SK-N-MC (cell line): ENCODE data around the gene IL21R.

Source experiments
- DNase-seq: peaks from one replicate; pipeline ENCODE4 v3.0.0-alpha.2; 2011; ENCODE audit warnings: low read depth, low spot score
- H3K27ac ChIP-seq: fragments of 200-600 bp; sonication (generic); 2 replicates; pipeline ENCODE4 v1.5.1; 2016; ENCODE audit warnings: mixed run types
- H3K36me3 ChIP-seq: fragments of 200-600 bp; sonication (generic); 2 replicates; pipeline ENCODE4 v1.6.1; 2017; ENCODE audit warnings: antibody characterized with exemption, low read length, mixed read lengths; ENCODE audit not compliant: insufficient read depth
- H3K4me3 ChIP-seq: fragments of 200-600 bp; sonication (generic); 2 replicates; pipeline ENCODE4 v1.5.1; 2016
- H3K9ac ChIP-seq: fragments of 200-600 bp; sonication (generic); 2 replicates; pipeline ENCODE4 v1.8.0; 2017; ENCODE audit warnings: mixed run types, mixed read lengths; ENCODE audit not compliant: insufficient read length
- H3K9me3 ChIP-seq: fragments of 200-600 bp; sonication (generic); 2 replicates; pipeline ENCODE4 v1.6.1; 2017; ENCODE audit warnings: low read depth, mild to moderate bottlenecking, antibody characterized with exemption, low read length, moderate library complexity, mixed read lengths
- EZH2 ChIP-seq: fragments of 200-600 bp; sonication (generic); IDR thresholded peaks from one replicate; pipeline ENCODE4 v1.6.1; 2017; ENCODE audit warnings: antibody characterized with exemption
- FOXP2 ChIP-seq: optimal IDR thresholded peaks from 2 replicates; pipeline ENCODE3; 2011; ENCODE audit warnings: mild to moderate bottlenecking, moderate library complexity; ENCODE audit not compliant: insufficient read depth; ENCODE audit errors: extremely low read length, control extremely low read depth
- POLR2AphosphoS5 ChIP-seq: IDR thresholded peaks from 2 replicates; pipeline ENCODE4 v1.6.1; 2012; ENCODE audit warnings: mild to moderate bottlenecking, low read depth, low read length, borderline replicate concordance

Gene IL21R

DNA sequence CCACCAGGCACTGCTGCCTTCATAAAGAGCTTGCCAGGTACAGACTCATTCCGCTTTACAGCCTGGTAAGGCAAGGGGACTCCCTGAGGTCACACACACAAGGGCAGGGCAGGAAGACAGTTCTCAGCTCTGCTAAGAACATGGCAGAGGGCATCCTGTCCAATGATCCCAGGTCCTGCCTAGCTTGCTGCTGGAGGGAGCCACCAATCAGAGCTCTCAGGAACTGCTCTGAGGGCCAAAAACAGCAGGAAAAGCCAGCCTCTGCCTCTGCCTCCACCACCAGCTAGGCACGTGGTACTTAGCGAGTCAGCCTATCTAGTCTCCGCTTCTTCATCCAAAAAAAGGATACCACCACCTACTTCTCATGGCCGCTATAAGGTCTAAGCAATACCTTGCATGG, 81.7 kb downstream of the IL21R start:
- no peak overlapping the region for H3K27ac ChIP-seq
- peaks cover 77% of the 10 kb centered on the region for H3K36me3 ChIP-seq
- H3K9me3 ChIP-seq: no peaks in the 10 kb centered on the region
- TF ChIP-seq FOXP2 (no peak), EZH2 (no peak), POLR2AphosphoS5 (no peak)
- H3K9ac ChIP-seq: no peak overlapping the region
- H3K4me3 ChIP-seq: no peak overlapping the region
- no peak for DNase-seq

DNA sequence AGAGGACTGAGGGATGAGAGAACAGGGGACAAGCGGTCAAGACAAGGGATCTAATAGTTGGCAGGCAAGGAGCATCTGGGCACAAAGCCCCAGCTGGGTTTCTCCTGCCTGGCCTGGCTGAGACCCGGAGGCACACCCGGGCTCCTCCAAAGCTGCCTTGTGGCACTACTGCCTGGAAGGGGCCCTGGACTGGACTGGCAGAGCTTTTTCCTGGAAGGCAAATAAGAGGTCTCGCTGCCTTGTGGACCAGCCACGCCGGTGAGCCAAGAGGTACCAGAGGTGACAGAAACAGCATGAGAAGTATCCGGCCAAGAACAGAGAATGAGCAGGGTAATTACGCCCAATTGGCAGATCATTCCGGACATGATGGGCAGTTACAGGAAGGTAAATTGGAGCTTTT, 83.2 kb downstream of the IL21R start:
- no peak for DNase-seq
- H3K9ac ChIP-seq: no peak overlapping the region
- no peaks in the 10 kb centered on the region for H3K9me3 ChIP-seq
- H3K27ac ChIP-seq: no peak overlapping the region
- peaks cover 87% of the 10 kb centered on the region; the same call in 1 of the 2 replicates for H3K36me3 ChIP-seq
- TF ChIP-seq POLR2AphosphoS5 (no peak), EZH2 (no peak), FOXP2 (no peak)
- no peak overlapping the region for H3K4me3 ChIP-seq

DNA sequence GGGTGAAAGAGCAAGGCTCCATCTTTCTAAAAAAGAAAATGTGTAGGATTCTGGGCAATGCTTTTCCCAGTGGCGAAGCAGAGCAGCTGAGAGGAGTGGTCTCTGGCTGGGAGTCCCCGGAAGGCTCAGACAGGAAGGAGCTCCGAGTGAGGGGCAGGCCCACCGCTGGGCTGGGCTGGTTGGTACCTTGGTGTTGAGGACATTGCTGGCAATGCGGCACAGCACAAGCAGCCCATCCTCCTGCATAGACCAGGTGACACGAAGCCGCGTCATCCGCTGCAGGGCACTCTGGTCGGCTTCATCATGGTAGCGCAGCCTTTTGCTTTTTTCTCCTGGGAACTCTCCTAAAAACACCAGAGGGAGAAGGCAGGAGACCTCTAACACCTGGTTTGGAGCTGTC, 83.8 kb downstream of the IL21R start:
- Histone ChIP-seq H3K36me3 (peaks cover 86% of the 10 kb centered on the region; the same call in 1 of the 2 replicates), H3K9ac (no peak overlapping the region)
- TF ChIP-seq FOXP2 (no peak), POLR2AphosphoS5 (no peak), EZH2 (no peak)

DNA sequence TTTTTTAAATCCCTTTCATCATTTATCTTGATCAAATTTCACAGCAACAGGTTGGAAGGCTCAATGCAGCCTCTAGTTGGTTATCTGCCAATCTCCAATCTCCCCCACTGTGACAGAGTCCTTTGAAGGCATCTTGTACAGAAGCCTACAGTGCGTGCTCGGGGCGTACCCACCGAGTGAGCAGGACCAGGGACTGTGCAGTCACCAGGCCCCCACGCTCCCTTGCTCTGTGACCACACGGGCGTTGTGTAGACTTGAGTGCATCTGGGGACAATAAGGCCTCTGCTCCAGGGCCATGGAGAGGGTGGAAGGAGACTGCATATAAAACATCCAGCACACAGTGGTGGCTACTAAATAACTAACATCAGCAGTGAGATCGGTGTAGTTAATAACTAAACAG, 84.4 kb downstream of the IL21R start:
- H3K36me3 ChIP-seq: peaks cover 86% of the 10 kb centered on the region; the same call in 1 of the 2 replicates
- H3K27ac ChIP-seq: no peak overlapping the region
- TF ChIP-seq FOXP2 (no peak), POLR2AphosphoS5 (no peak)
- H3K9ac ChIP-seq: no peak overlapping the region
- no peak for DNase-seq
- no peaks in the 10 kb centered on the region for H3K9me3 ChIP-seq
- H3K4me3 ChIP-seq: no peak overlapping the region

More for the DNA sequence above, 83.8 kb downstream of the IL21R start:
- no peaks in the 10 kb centered on the region for H3K9me3 ChIP-seq
- no peak for DNase-seq
- H3K4me3 ChIP-seq: no peak overlapping the region
- H3K27ac ChIP-seq: no peak overlapping the region

DNA sequence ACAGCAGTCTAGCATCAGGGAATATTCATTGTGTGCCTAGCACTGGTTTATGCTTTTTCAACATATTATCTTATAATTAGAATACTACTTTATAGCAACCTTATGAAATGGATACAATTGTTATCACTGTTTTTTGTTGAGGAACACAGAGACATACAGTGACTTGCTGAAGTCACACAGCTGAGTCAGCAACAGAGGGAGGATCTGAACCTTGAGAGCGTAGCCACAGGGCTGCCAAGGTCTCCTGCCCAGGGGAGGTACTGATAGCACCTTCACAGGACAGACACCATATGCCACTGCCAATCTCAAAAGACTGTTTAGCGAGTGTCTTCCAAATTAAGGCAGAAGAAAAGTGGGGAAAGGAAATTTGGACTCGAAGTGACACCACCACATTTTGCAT, 84.8 kb downstream of the IL21R start:
- TF ChIP-seq POLR2AphosphoS5: no peak
- no peaks in the 10 kb centered on the region for H3K9me3 ChIP-seq
- no peak overlapping the region for H3K27ac ChIP-seq
- no peak overlapping the region for H3K4me3 ChIP-seq
- H3K36me3 ChIP-seq: peaks cover 86% of the 10 kb centered on the region; the same call in 1 of the 2 replicates
- H3K9ac ChIP-seq: no peak overlapping the region
- no peak for DNase-seq

DNA sequence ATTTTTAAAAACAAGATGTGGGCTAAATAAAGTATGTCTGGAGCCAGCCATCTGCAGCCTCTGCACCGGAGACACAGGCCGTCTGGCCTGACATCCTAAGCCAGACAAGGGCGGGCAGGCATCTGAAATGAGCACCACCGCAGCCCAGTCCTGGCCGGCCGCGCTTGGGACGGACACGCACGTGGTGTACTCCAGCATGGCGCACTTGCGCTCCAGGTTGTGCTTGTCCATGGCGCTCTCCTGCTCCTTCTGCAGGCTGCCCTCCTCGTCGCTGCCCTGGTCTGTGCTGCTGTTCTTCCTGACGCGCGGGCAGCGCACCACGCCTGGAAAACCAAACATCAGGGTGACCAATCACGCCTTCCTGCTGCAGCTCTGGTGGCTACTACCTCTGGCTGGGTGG, 87.4 kb downstream of the IL21R start:
- Histone ChIP-seq H3K27ac (no peak overlapping the region), H3K36me3 (peaks cover 79% of the 10 kb centered on the region), H3K4me3 (no peak overlapping the region)

DNA sequence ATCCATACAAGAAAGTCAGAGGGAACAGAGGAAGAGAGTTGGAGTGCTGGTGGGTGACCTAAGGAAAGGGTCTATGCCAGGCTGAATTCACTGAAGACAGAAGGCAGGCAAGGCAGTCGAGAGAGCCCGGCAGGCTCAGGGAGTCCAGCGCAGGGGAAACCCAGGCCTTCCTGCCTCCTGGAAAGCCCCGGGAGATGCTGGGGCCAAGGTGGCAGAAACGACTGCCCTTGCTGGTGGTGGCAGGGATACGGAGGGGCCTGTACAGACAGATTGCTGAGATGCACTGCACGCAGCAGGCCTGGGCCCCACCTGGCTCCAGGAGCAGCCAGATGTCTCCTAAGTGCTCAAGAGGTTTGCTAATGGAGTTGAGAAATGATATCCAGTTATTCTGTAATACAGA, 87.9 kb downstream of the IL21R start:
- H3K4me3 ChIP-seq: no peak overlapping the region
- peaks cover 79% of the 10 kb centered on the region for H3K36me3 ChIP-seq
- H3K9me3 ChIP-seq: no peaks in the 10 kb centered on the region
- H3K27ac ChIP-seq: no peak overlapping the region
- no peak for DNase-seq
- H3K9ac ChIP-seq: no peak overlapping the region
- TF ChIP-seq EZH2 (no peak), POLR2AphosphoS5 (no peak), FOXP2 (no peak)

More for the DNA sequence above, 87.4 kb downstream of the IL21R start:
- Histone ChIP-seq H3K9me3 (no peaks in the 10 kb centered on the region), H3K9ac (no peak overlapping the region)
- DNase-seq: no peak
- TF ChIP-seq FOXP2 (no peak), POLR2AphosphoS5 (no peak), EZH2 (no peak)

DNA sequence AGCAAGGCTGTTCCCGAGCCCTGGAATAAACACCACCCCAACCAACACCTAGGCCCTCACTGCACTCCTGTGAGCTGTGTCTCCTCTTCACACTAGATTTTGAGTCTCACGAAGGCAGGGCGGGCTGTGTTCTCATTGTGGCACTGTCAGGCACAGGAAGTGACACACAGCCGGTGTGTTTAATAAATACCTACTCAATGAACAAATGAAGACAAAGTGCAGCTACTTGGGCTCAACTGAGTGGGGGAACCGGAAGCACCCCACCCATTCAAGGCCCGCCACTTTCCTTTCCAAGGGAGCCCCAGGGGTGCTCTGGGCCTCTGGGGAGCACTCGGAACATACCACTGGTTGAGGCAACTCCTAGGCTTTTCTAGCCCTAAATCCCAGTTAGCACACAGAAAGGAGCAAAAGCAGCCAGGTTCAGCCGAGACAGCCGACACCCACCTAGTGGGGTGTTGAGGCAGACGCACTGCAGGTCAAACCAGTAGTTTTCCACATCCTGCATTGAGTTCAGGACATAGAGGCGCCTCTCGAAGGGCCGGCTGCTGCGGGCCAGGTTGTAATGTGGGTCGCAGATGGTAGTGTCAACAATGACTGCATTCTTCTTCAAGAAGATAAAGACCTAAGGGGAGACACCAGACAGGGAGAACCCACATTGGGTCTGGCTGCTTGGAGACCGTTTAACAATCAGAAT, 90.1 kb downstream of the IL21R start:
- DNase-seq: no peak
- Histone ChIP-seq H3K27ac (no peak overlapping the region), H3K9me3 (no peaks in the 10 kb centered on the region), H3K9ac (no peak overlapping the region), H3K36me3 (peaks cover 71% of the 10 kb centered on the region), H3K4me3 (no peak overlapping the region)
- no peak for TF ChIP-seq EZH2
- TF ChIP-seq FOXP2: no peak
- TF ChIP-seq POLR2AphosphoS5: no peak

DNA sequence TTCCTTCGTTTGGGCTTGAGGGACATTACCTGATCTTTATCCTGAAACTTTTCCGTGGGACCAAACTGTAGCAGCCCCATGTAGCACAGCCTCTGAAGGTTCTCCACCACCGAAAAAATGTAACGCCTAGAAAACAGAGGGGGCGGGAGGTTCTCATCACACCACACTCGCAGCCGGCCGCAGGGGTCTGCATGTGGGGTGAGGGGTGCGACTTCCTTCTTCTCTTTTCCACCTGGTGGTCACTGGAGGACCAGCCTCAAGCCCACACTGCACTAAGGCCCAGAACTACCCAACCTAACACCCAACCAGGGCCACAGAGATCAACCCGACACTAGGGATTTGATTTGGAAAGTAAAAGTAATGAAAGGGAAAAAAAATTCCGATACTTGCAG, 90.6 kb downstream of the IL21R start:
- no peak overlapping the region for H3K4me3 ChIP-seq
- DNase-seq: no peak
- TF ChIP-seq FOXP2: no peak
- no peaks in the 10 kb centered on the region for H3K9me3 ChIP-seq
- no peak overlapping the region for H3K27ac ChIP-seq
- H3K36me3 ChIP-seq: peaks cover 73% of the 10 kb centered on the region
- H3K9ac ChIP-seq: no peak overlapping the region

DNA sequence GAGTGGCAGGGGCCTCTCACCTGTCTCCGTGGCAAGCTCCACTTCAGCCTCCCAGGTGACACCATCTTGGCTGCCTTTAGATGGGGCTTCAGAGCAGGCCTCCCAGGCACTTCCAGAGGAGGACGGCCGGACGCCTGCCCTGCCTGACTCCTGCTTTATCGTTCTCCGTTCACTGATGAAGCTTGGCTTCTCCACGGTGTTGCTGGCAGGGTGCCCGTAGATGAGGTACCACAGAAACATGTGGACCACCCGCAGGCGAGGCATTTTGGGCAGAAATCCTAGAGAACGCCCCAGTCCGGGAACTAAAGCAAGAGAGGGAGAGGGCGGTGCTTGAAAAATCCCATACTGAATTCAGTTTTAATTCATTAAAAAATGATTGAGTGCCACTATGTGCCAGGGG, 93.2 kb downstream of the IL21R start:
- DNase-seq: no peak
- no peak overlapping the region for H3K27ac ChIP-seq
- no peaks in the 10 kb centered on the region for H3K9me3 ChIP-seq
- no peak overlapping the region for H3K4me3 ChIP-seq
- H3K9ac ChIP-seq: no peak overlapping the region
- peaks cover 73% of the 10 kb centered on the region for H3K36me3 ChIP-seq
- no peak for TF ChIP-seq POLR2AphosphoS5
- TF ChIP-seq FOXP2: no peak
- TF ChIP-seq EZH2: no peak
